ENCODE measurements around the gene EDA.

Gene EDA

GRCh38 chrX:69615779-69616456 is at the start of gene EDA:
Gene EDA, plus strand, starts transcription at chrX:69616113.
- H2AFZ ChIP-seq (ENCODE audit: low read length, unreplicated experiment) = no peak within 1 kb of the TSS

GRCh38 chrX:69568828-69569227 is 47.1 kb upstream of the EDA start:
- no peak overlapping the region for H3K4me3 ChIP-seq (ENCODE audit: low read depth, low read length)
- no peaks in the 10 kb centered on the region for H3K36me3 ChIP-seq (ENCODE audit: insufficient read depth, low read length)
- H3K27ac ChIP-seq (ENCODE audit: low read depth, low read length) = no peak overlapping the region
- H3K79me2 ChIP-seq (ENCODE audit: control insufficient read depth, insufficient read depth, low read length, unreplicated experiment) = no peaks in the 10 kb centered on the region
- no peak overlapping the region for H2AFZ ChIP-seq (ENCODE audit: low read length, unreplicated experiment)
- H3K4me1 ChIP-seq (ENCODE audit: control insufficient read depth, insufficient read depth, low read length, unreplicated experiment) = no peaks in the 10 kb centered on the region
- no peaks in the 10 kb centered on the region for H3K27me3 ChIP-seq (ENCODE audit: insufficient read depth, low read length)

More at GRCh38 chrX:69615779-69616456, at the start of gene EDA:
- Histone ChIP-seq H3K79me2 (ENCODE audit: control insufficient read depth, insufficient read depth, low read length, unreplicated experiment) (no peaks in the 10 kb centered on the region), H3K4me1 (ENCODE audit: control insufficient read depth, insufficient read depth, low read length, unreplicated experiment) (no peaks in the 10 kb centered on the region), H3K27me3 (ENCODE audit: insufficient read depth, low read length) (peaks cover 32% of the 10 kb centered on the region), H3K4me3 (ENCODE audit: low read depth, low read length) (peak within 1 kb of the TSS; percentile 51; the same call in 1 of the 2 replicates), H3K27ac (ENCODE audit: low read depth, low read length) (no peak within 1 kb of the TSS), H3K36me3 (ENCODE audit: insufficient read depth, low read length) (no peaks in the 10 kb centered on the region)

- no peaks in the 10 kb centered on the region for H3K36me3 ChIP-seq (ENCODE audit: insufficient read depth, low read length)
- H3K27ac ChIP-seq (ENCODE audit: low read depth, low read length) = no peak overlapping the region
- H3K27me3 ChIP-seq (ENCODE audit: insufficient read depth, low read length) = no peaks in the 10 kb centered on the region
- no peak overlapping the region for H3K4me3 ChIP-seq (ENCODE audit: low read depth, low read length)
- H3K4me1 ChIP-seq (ENCODE audit: control insufficient read depth, insufficient read depth, low read length, unreplicated experiment) = no peaks in the 10 kb centered on the region
- H2AFZ ChIP-seq (ENCODE audit: low read length, unreplicated experiment) = no peak overlapping the region
- H3K79me2 ChIP-seq (ENCODE audit: control insufficient read depth, insufficient read depth, low read length, unreplicated experiment) = no peaks in the 10 kb centered on the region
These were observed 18.5 kb upstream of the EDA start for GRCh38 chrX:69597399-69597798.

GRCh38 chrX:69600182-69600581 is 15.7 kb upstream of the EDA start:
- Histone ChIP-seq H3K27ac (ENCODE audit: low read depth, low read length) (no peak overlapping the region), H3K79me2 (ENCODE audit: control insufficient read depth, insufficient read depth, low read length, unreplicated experiment) (no peaks in the 10 kb centered on the region), H3K27me3 (ENCODE audit: insufficient read depth, low read length) (no peaks in the 10 kb centered on the region), H3K4me1 (ENCODE audit: control insufficient read depth, insufficient read depth, low read length, unreplicated experiment) (no peaks in the 10 kb centered on the region), H3K4me3 (ENCODE audit: low read depth, low read length) (no peak overlapping the region), H2AFZ (ENCODE audit: low read length, unreplicated experiment) (no peak overlapping the region), H3K36me3 (ENCODE audit: insufficient read depth, low read length) (no peaks in the 10 kb centered on the region)

- Histone ChIP-seq H3K27ac (ENCODE audit: low read depth, low read length) (no peak overlapping the region), H3K27me3 (ENCODE audit: insufficient read depth, low read length) (no peaks in the 10 kb centered on the region), H3K36me3 (ENCODE audit: insufficient read depth, low read length) (no peaks in the 10 kb centered on the region), H3K79me2 (ENCODE audit: control insufficient read depth, insufficient read depth, low read length, unreplicated experiment) (no peaks in the 10 kb centered on the region), H2AFZ (ENCODE audit: low read length, unreplicated experiment) (no peak overlapping the region), H3K4me1 (ENCODE audit: control insufficient read depth, insufficient read depth, low read length, unreplicated experiment) (no peaks in the 10 kb centered on the region), H3K4me3 (ENCODE audit: low read depth, low read length) (no peak overlapping the region)
These were observed 12.2 kb upstream of the EDA start for GRCh38 chrX:69603566-69604194.

- no peaks in the 10 kb centered on the region for H3K4me1 ChIP-seq (ENCODE audit: control insufficient read depth, insufficient read depth, low read length, unreplicated experiment)
- no peaks in the 10 kb centered on the region for H3K79me2 ChIP-seq (ENCODE audit: control insufficient read depth, insufficient read depth, low read length, unreplicated experiment)
- H3K27me3 ChIP-seq (ENCODE audit: insufficient read depth, low read length) = no peaks in the 10 kb centered on the region
- H2AFZ ChIP-seq (ENCODE audit: low read length, unreplicated experiment) = no peak overlapping the region
- H3K36me3 ChIP-seq (ENCODE audit: insufficient read depth, low read length) = no peaks in the 10 kb centered on the region
- no peak overlapping the region for H3K27ac ChIP-seq (ENCODE audit: low read depth, low read length)
- no peak overlapping the region for H3K4me3 ChIP-seq (ENCODE audit: low read depth, low read length)
These were observed 10.4 kb upstream of the EDA start for GRCh38 chrX:69605521-69605920.

GRCh38 chrX:69607616-69608015 is 8.3 kb upstream of the EDA start:
- Histone ChIP-seq H3K4me3 (ENCODE audit: low read depth, low read length) (no peak overlapping the region), H3K27me3 (ENCODE audit: insufficient read depth, low read length) (no peaks in the 10 kb centered on the region), H3K27ac (ENCODE audit: low read depth, low read length) (no peak overlapping the region), H3K79me2 (ENCODE audit: control insufficient read depth, insufficient read depth, low read length, unreplicated experiment) (no peaks in the 10 kb centered on the region), H3K4me1 (ENCODE audit: control insufficient read depth, insufficient read depth, low read length, unreplicated experiment) (no peaks in the 10 kb centered on the region), H3K36me3 (ENCODE audit: insufficient read depth, low read length) (no peaks in the 10 kb centered on the region), H2AFZ (ENCODE audit: low read length, unreplicated experiment) (no peak overlapping the region)

GRCh38 chrX:69613946-69614345 is 2.0 kb upstream of the EDA start:
- no peaks in the 10 kb centered on the region for H3K4me1 ChIP-seq (ENCODE audit: control insufficient read depth, insufficient read depth, low read length, unreplicated experiment)
- H2AFZ ChIP-seq (ENCODE audit: low read length, unreplicated experiment) = no peak overlapping the region
- no peaks in the 10 kb centered on the region for H3K79me2 ChIP-seq (ENCODE audit: control insufficient read depth, insufficient read depth, low read length, unreplicated experiment)
- H3K27ac ChIP-seq (ENCODE audit: low read depth, low read length) = no peak overlapping the region
- H3K4me3 ChIP-seq (ENCODE audit: low read depth, low read length) = no peak overlapping the region
- peaks cover 32% of the 10 kb centered on the region for H3K27me3 ChIP-seq (ENCODE audit: insufficient read depth, low read length)
- no peaks in the 10 kb centered on the region for H3K36me3 ChIP-seq (ENCODE audit: insufficient read depth, low read length)

- H3K27ac ChIP-seq (ENCODE audit: low read depth, low read length) = no peak overlapping the region
- H2AFZ ChIP-seq (ENCODE audit: low read length, unreplicated experiment) = no peak overlapping the region
- no peak overlapping the region for H3K4me3 ChIP-seq (ENCODE audit: low read depth, low read length)
- H3K36me3 ChIP-seq (ENCODE audit: insufficient read depth, low read length) = no peaks in the 10 kb centered on the region
- no peaks in the 10 kb centered on the region for H3K4me1 ChIP-seq (ENCODE audit: control insufficient read depth, insufficient read depth, low read length, unreplicated experiment)
- H3K27me3 ChIP-seq (ENCODE audit: insufficient read depth, low read length) = peaks cover 32% of the 10 kb centered on the region
- H3K79me2 ChIP-seq (ENCODE audit: control insufficient read depth, insufficient read depth, low read length, unreplicated experiment) = no peaks in the 10 kb centered on the region
These were observed 1.0 kb upstream of the EDA start for GRCh38 chrX:69614886-69615285.

- Histone ChIP-seq H3K27me3 (ENCODE audit: insufficient read depth, low read length) (peaks cover 32% of the 10 kb centered on the region), H3K27ac (ENCODE audit: low read depth, low read length) (no peak overlapping the region), H3K79me2 (ENCODE audit: control insufficient read depth, insufficient read depth, low read length, unreplicated experiment) (no peaks in the 10 kb centered on the region), H2AFZ (ENCODE audit: low read length, unreplicated experiment) (no peak overlapping the region), H3K36me3 (ENCODE audit: insufficient read depth, low read length) (no peaks in the 10 kb centered on the region), H3K4me3 (ENCODE audit: low read depth, low read length) (no peak overlapping the region), H3K4me1 (ENCODE audit: control insufficient read depth, insufficient read depth, low read length, unreplicated experiment) (no peaks in the 10 kb centered on the region)
These were observed 571 bp upstream of the EDA start for GRCh38 chrX:69615342-69615741.
